GM18861 (cell line): ENCODE data around the gene TTLL5.
"Not testable (repeated sequence)": the region's sequence is repeated elsewhere in the genome, so short reads cannot be mapped to it uniquely, and the experiment has no call there.

Experiments used
- ATAC-seq: cut with Tn5 transposase; IDR thresholded peaks from one replicate; pipeline ENCODE4 v1.9.1; 2021; ENCODE audit not compliant: unreplicated experiment

TTLL5 gene

GRCh38 chr14:75904311-75904710 is 243.3 kb downstream of the TTLL5 start:
- no peak for ATAC-seq

- ATAC-seq = no peak
Measured at GRCh38 chr14:75905147-75905904, 244.3 kb downstream of the TTLL5 start.

- ATAC-seq = no peak
Measured at GRCh38 chr14:75906228-75906627, 245.2 kb downstream of the TTLL5 start.

GRCh38 chr14:75906680-75907280 is 245.7 kb downstream of the TTLL5 start:
- no peak for ATAC-seq

- ATAC-seq = no peak
Measured at GRCh38 chr14:75907756-75908359, 246.8 kb downstream of the TTLL5 start.

- ATAC-seq = no peak
Measured at GRCh38 chr14:75909630-75910029, 248.6 kb downstream of the TTLL5 start.

GRCh38 chr14:75910048-75910447 is 249.0 kb downstream of the TTLL5 start:
- no peak for ATAC-seq

GRCh38 chr14:75911883-75912282 is 250.8 kb downstream of the TTLL5 start:
- no peak for ATAC-seq

GRCh38 chr14:75913183-75913582 is 252.1 kb downstream of the TTLL5 start:
- ATAC-seq = no peak

GRCh38 chr14:75915045-75915444 is 254.0 kb downstream of the TTLL5 start:
- ATAC-seq = no peak

- ATAC-seq = no peak
Measured at GRCh38 chr14:75917322-75917945, 256.4 kb downstream of the TTLL5 start.

GRCh38 chr14:75917946-75918335 is 256.9 kb downstream of the TTLL5 start:
- ATAC-seq = no peak

GRCh38 chr14:75920421-75920820 is 259.4 kb downstream of the TTLL5 start:
- ATAC-seq = not testable (repeated sequence)

GRCh38 chr14:75925141-75925840 is 264.2 kb downstream of the TTLL5 start:
- not testable (repeated sequence) for ATAC-seq

- ATAC-seq = no peak
Measured at GRCh38 chr14:75926431-75927115, 265.5 kb downstream of the TTLL5 start.

GRCh38 chr14:75927564-75928087 is 266.6 kb downstream of the TTLL5 start:
- ATAC-seq = no peak

- ATAC-seq = no peak
Measured at GRCh38 chr14:75928690-75929181, 267.7 kb downstream of the TTLL5 start.

GRCh38 chr14:75933712-75934296 is 272.8 kb downstream of the TTLL5 start:
- ATAC-seq = no peak

- ATAC-seq = no peak
Measured at GRCh38 chr14:75934998-75935628, 274.1 kb downstream of the TTLL5 start.
